HL-60 (cell line): ENCODE results near the gene CLASP2.

ENCODE experiments used
- DNase-seq, 2 experiments: peaks; one replicate each; pipeline ENCODE4 v3.0.0-alpha.2; 2010 to 2020; ENCODE audit warnings: low read depth in 1 of 2, low spot score in 1 of 2
- H3K27ac ChIP-seq: fragments of 250-450 bp; sonication (Bioruptor Pico); replicated peaks from 2 replicates; pipeline ENCODE4 v1.5.1; 2020; ENCODE audit warnings: mild to moderate bottlenecking, moderate library complexity
- H3K27me3 ChIP-seq: fragments of 250-450 bp; sonication (Bioruptor Pico); 2 replicates; pipeline ENCODE4 v1.5.1; 2021; ENCODE audit warnings: mild to moderate bottlenecking, moderate library complexity; ENCODE audit not compliant: insufficient read depth, poor library complexity, severe bottlenecking
- H3K4me3 ChIP-seq: replicated peaks from 2 replicates; pipeline ENCODE4 v1.5.1; 2011; ENCODE audit warnings: mild to moderate bottlenecking, control low read depth, low read length; ENCODE audit not compliant: insufficient read depth
- CTCF ChIP-seq: IDR thresholded peaks from one replicate; pipeline ENCODE4 v1.5.1; 2011; ENCODE audit warnings: low read length, control low read depth, inconsistent platforms; ENCODE audit not compliant: insufficient read depth
- GABPA ChIP-seq: IDR thresholded peaks from 2 replicates; pipeline ENCODE4 v1.6.1; 2012; ENCODE audit warnings: low read depth
- POLR2AphosphoS5 ChIP-seq: IDR thresholded peaks from 2 replicates; pipeline ENCODE4 v1.6.1; 2012; ENCODE audit warnings: low read depth
- REST ChIP-seq: IDR thresholded peaks from 2 replicates; pipeline ENCODE4 v1.6.1; 2012; ENCODE audit warnings: low read depth; ENCODE audit not compliant: insufficient replicate concordance
- SPI1 ChIP-seq: IDR thresholded peaks from 2 replicates; pipeline ENCODE4 v1.6.1; 2012; ENCODE audit warnings: low read depth, mild to moderate bottlenecking, borderline replicate concordance

Gene CLASP2

GRCh38 chr3:33513262-33513863 lies 204.7 kb downstream of the CLASP2 start:
- TF ChIP-seq CTCF (no peak), GABPA (no peak), REST (no peak), POLR2AphosphoS5 (no peak), SPI1 (no peak)
- Histone ChIP-seq H3K4me3 (no peak overlapping the region), H3K27me3 (no peaks in the 10 kb centered on the region), H3K27ac (no peak overlapping the region)
- no peak for DNase-seq

- TF ChIP-seq SPI1 (no peak), CTCF (no peak), GABPA (no peak), REST (no peak), POLR2AphosphoS5 (no peak)
- DNase-seq: no peak
- H3K27me3 ChIP-seq: no peaks in the 10 kb centered on the region
- H3K27ac ChIP-seq: no peak overlapping the region
- no peak overlapping the region for H3K4me3 ChIP-seq
These were observed 213.0 kb downstream of the CLASP2 start for GRCh38 chr3:33505027-33505426.

GRCh38 chr3:33496449-33496848 lies 221.6 kb downstream of the CLASP2 start:
- H3K27ac ChIP-seq: no peak overlapping the region
- no peaks in the 10 kb centered on the region for H3K27me3 ChIP-seq
- no peak for DNase-seq
- H3K4me3 ChIP-seq: no peak overlapping the region
- TF ChIP-seq REST (no peak), CTCF (no peak), SPI1 (no peak), POLR2AphosphoS5 (no peak), GABPA (no peak)
